PC-9 (cell line): ENCODE data around the gene KLF13. TPM values are rescaled to one million over a fixed set of nuclear protein-coding genes. Genes with fewer than 3 reads are reported as not detected.

Experiments used
- BruUV-seq: library from RNA; stranded (reverse); fragments of 400-500 nt; replicated peaks from 2 replicates; lab custom pipeline; 2021; lab: Mats Ljungman, UMichigan
- CTCF ChIA-PET: fragments of 300-600 bp; sonication (Branson Sonifier 250); formaldehyde crosslinking; loops from one replicate; lab custom pipeline; 2022; ENCODE audit warnings: antibody characterized with exemption; lab: Charles Lee
- POLR2A ChIA-PET: fragments of 300-600 bp; sonication (Branson Sonifier 250); formaldehyde crosslinking; loops from one replicate; lab custom pipeline; 2022; ENCODE audit warnings: antibody characterized with exemption; ENCODE audit not compliant: unreplicated experiment; lab: Charles Lee
- DNase-seq, 2 experiments: peaks; one replicate each; pipeline versions ENCODE4 v3.0.0 to v3.0.0-alpha.2; 2015 to 2022; ENCODE audit warnings: mixed read lengths in 1 of 2
- H2AFZ ChIP-seq: fragments of 200-600 bp; sonication (generic); 2 replicates; pipeline ENCODE4 v1.8.1; 2017; ENCODE audit warnings: antibody characterized with exemption
- H3F3A ChIP-seq: fragments of 200-600 bp; sonication (generic); 2 replicates; pipeline ENCODE4 v1.8.1; 2017; ENCODE audit warnings: antibody characterized with exemption, mild to moderate bottlenecking, low read depth; ENCODE audit not compliant: insufficient read depth
- H3K27ac ChIP-seq: fragments of 200-600 bp; sonication (generic); 2 replicates; pipeline ENCODE4 v1.6.1; 2016; ENCODE audit warnings: mixed run types
- H3K27me3 ChIP-seq: fragments of 200-600 bp; sonication (generic); 2 replicates; pipeline ENCODE4 v1.6.1; 2016; ENCODE audit warnings: low read depth, mixed run types; ENCODE audit not compliant: insufficient read depth
- H3K36me3 ChIP-seq: fragments of 200-600 bp; sonication (generic); 2 replicates; pipeline ENCODE4 v1.6.1; 2016; ENCODE audit warnings: low read depth, mixed run types
- H3K4me1 ChIP-seq: fragments of 200-600 bp; sonication (generic); replicated peaks from 2 replicates; pipeline ENCODE4 v1.6.1; 2016; ENCODE audit warnings: mixed run types; ENCODE audit not compliant: insufficient read depth
- H3K4me2 ChIP-seq: fragments of 200-600 bp; sonication (generic); 2 replicates; pipeline ENCODE4 v1.6.1; 2017; ENCODE audit warnings: mixed run types
- H3K4me3 ChIP-seq: fragments of 200-600 bp; sonication (generic); 2 replicates; pipeline ENCODE4 v1.6.1; 2016; ENCODE audit warnings: mixed run types
- H3K79me2 ChIP-seq: fragments of 200-600 bp; sonication (generic); 2 replicates; pipeline ENCODE4 v1.6.1; 2017; ENCODE audit warnings: low read depth, mixed run types
- H3K9me2 ChIP-seq: fragments of 200-600 bp; sonication (generic); 2 replicates; pipeline ENCODE4 v1.8.1; 2017; ENCODE audit warnings: mild to moderate bottlenecking; ENCODE audit not compliant: insufficient read depth
- H3K9me3 ChIP-seq: fragments of 200-600 bp; sonication (generic); 2 replicates; pipeline ENCODE4 v1.8.1; 2016; ENCODE audit warnings: low read depth; ENCODE audit not compliant: insufficient read depth
- H4K20me1 ChIP-seq: fragments of 200-600 bp; sonication (generic); 2 replicates; pipeline ENCODE4 v1.8.1; 2017; ENCODE audit not compliant: insufficient read depth
- EZH2 ChIP-seq: fragments of 200-600 bp; sonication (generic); IDR thresholded peaks from 2 replicates; pipeline ENCODE4 v1.8.0; 2017; ENCODE audit warnings: antibody characterized with exemption, low read depth
- intact Hi-C: fragments of 100-400 bp; cut with micrococcal nuclease; formaldehyde crosslinking; loops from one replicate; pipeline ENCODE4 v1.10.0; 2022; ENCODE audit not compliant: unreplicated experiment
- total RNA-seq: library from RNA; stranded (reverse); gene quantifications from 2 replicates; pipeline ENCODE4 v1.2.3, GENCODE V29; 2021
- TF ChIP-seq, protein P1 (sequence below): fragments of 200-600 bp; sonication (generic); conservative IDR thresholded peaks from 2 replicates; pipeline ENCODE4 v1.6.1; 2017; ENCODE audit warnings: mixed run types, antibody characterized with exemption, mild to moderate bottlenecking, moderate library complexity

KLF13 gene
- total RNA-seq, 1 experiment from 2014 or later = 3.4 TPM

DNA sequence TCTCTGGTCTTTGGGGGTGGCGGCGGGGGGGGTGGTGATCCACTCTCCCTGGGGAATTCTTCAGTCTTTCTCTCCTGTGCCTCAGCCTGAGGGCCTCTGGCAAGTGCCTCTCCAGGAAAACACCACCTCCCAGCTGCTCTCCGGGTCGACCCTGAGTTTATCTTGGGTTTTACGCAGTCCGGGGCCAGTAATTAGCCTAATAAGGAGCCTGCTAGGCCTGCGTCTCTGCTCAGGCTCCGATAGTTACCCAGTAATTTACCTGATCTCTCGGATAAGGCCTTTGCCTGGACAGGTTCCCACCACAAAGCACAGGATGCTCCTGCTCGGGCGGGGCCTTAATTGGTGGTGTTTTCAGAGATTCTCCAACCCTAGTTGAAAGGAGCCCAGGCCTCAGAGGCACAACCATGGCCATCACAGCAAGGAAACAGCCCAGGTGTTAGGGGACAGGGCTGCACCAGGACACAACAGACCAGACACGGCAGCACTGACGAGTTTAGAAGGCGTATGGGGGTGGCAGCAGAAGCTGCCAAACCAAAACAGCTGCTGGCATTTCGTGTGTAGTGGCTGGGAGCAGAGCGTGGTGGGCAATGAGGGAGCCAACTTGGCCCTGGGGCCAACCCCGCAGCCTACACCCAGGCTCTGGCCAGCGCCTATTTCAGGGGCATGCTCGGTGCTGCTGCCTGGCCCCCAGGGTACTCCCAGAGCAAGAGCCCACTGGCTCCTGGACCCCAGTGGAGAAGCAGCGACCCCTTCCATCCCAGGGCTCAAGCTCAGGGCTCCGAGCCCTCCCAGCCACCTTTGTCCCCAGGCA is 71.4 kb downstream of the KLF13 start:
- ChIA-PET CTCF (no interaction called here), POLR2A (no interaction called here)
- Histone ChIP-seq H3K4me1 (no peaks in the 10 kb centered on the region), H3F3A (no peaks in the 10 kb centered on the region), H3K36me3 (no peaks in the 10 kb centered on the region), H3K27ac (no peak overlapping the region), H3K9me3 (no peaks in the 10 kb centered on the region), H3K27me3 (peaks cover 29% of the 10 kb centered on the region; the same call in 1 of the 2 replicates), H3K4me3 (no peak overlapping the region), H3K4me2 (no peak overlapping the region), H3K9me2 (no peaks in the 10 kb centered on the region), H2AFZ (no peak overlapping the region), H3K79me2 (no peaks in the 10 kb centered on the region), H4K20me1 (no peaks in the 10 kb centered on the region)
- no peak for DNase-seq
- TF ChIP-seq, protein P1, sequence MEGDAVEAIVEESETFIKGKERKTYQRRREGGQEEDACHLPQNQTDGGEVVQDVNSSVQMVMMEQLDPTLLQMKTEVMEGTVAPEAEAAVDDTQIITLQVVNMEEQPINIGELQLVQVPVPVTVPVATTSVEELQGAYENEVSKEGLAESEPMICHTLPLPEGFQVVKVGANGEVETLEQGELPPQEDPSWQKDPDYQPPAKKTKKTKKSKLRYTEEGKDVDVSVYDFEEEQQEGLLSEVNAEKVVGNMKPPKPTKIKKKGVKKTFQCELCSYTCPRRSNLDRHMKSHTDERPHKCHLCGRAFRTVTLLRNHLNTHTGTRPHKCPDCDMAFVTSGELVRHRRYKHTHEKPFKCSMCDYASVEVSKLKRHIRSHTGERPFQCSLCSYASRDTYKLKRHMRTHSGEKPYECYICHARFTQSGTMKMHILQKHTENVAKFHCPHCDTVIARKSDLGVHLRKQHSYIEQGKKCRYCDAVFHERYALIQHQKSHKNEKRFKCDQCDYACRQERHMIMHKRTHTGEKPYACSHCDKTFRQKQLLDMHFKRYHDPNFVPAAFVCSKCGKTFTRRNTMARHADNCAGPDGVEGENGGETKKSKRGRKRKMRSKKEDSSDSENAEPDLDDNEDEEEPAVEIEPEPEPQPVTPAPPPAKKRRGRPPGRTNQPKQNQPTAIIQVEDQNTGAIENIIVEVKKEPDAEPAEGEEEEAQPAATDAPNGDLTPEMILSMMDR = no peak
- TF ChIP-seq EZH2 = no peak
- no TSS peak for BruUV-seq
- intact Hi-C loops = loop anchor here (2.0 kb wide), 1 partner anchor 69 kb away; no protein-coding TSS in a partner anchor

DNA sequence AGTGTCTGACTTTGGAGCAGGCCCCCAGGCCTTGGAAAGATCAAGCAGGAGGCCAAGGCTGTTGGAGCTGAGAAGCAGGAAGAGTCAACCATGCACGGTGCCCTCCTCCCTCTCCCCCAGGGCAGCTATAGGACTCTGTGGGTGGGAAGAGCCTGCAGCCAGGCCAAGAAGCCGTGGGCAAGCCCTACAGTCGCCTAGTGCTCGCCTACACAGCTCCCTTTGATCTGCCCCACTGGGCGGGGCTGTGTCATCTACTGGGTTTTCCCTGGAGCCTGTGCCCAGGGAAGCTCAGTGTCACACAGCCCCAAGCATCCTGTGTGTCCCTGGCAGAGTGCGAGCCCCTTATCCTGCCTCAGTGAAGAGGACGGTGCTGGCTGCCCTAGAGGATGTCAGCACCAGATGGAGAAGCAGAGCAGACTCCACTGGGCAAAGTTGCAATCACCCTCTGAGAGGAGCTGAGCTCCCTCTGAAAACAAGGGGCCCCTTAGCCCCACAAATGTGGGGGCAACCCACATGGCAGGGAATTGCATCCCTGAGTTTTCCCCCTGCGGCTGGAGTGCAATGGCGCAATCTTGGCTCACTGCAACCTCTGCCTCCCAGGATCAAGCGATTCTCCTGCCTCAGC is 72.2 kb downstream of the KLF13 start:
- Histone ChIP-seq H4K20me1 (no peaks in the 10 kb centered on the region), H2AFZ (no peak overlapping the region), H3F3A (no peaks in the 10 kb centered on the region), H3K4me1 (no peaks in the 10 kb centered on the region), H3K27ac (no peak overlapping the region), H3K9me3 (no peaks in the 10 kb centered on the region), H3K4me3 (no peak overlapping the region), H3K79me2 (no peaks in the 10 kb centered on the region), H3K4me2 (no peak overlapping the region), H3K27me3 (peaks cover 37% of the 10 kb centered on the region; the same call in 1 of the 2 replicates), H3K9me2 (no peaks in the 10 kb centered on the region), H3K36me3 (no peaks in the 10 kb centered on the region)
- ChIA-PET CTCF (no interaction called here), POLR2A (no interaction called here)
- no peak for DNase-seq
- no peak for TF ChIP-seq EZH2
- intact Hi-C loops = no loop called here
- BruUV-seq = no TSS peak

DNA sequence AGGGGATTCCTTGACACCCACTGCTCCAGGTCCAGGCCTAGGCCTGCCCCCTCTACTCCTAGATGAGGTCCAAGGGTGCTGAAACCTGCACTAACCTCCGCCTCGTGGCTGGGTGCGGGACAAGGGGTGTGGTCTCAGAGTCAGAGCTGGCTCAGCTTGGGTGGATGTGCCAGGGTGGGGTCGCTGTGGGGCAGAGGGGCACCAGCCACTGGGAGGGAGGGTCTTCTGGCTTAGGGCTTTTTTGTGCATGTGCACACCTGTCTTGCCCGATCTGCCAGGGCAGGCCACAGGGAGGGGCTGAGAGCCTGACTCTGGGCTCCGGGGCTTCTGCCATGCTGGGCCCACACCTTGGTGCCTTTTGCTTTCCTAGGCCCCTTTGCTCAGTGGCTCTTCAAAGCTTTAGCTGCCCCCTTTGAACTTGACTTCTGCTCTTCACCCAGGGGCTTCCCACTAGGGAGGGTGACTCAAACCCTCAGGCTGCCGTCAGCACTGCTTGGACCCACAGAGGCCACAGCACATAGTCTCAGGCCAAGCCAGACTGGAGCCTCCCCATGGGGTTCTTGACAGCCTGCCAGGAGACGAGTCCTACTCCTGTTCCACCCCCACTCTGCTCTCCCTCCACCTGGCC is 73.0 kb downstream of the KLF13 start:
- POLR2A ChIA-PET = no interaction called here
- no peak overlapping the region for H2AFZ ChIP-seq
- no peaks in the 10 kb centered on the region for H3K9me2 ChIP-seq
- no peak overlapping the region for H3K4me2 ChIP-seq
- H3K9me3 ChIP-seq = no peaks in the 10 kb centered on the region
- H3K4me3 ChIP-seq = no peak overlapping the region
- H3F3A ChIP-seq = no peaks in the 10 kb centered on the region
- H3K4me1 ChIP-seq = no peaks in the 10 kb centered on the region
- BruUV-seq = no TSS peak
- no peak overlapping the region for H3K27ac ChIP-seq
- no peaks in the 10 kb centered on the region for H3K79me2 ChIP-seq
- TF ChIP-seq EZH2 = no peak
- TF ChIP-seq, protein P1 = no peak
- no peaks in the 10 kb centered on the region for H3K36me3 ChIP-seq
- DNase-seq = no peak
- intact Hi-C loops = no loop called here
- no peaks in the 10 kb centered on the region for H4K20me1 ChIP-seq
- CTCF ChIA-PET = no interaction called here
- H3K27me3 ChIP-seq = peaks cover 44% of the 10 kb centered on the region; the same call in 1 of the 2 replicates
